HCT116 (cell line): Measurements from ENCODE around the gene SMYD3. TPM values are rescaled to one million over a fixed set of nuclear protein-coding genes. Genes with fewer than 3 reads are reported as not detected.

Experiments used
- ATAC-seq: fragments of 200-7000 bp; cut with Tn5 transposase; 2 replicates; pipeline ENCODE4 v1.9.1; 2020; ENCODE audit warnings: mild to moderate bottlenecking, moderate library complexity
- BruUV-seq: library from RNA; stranded (reverse); fragments of 400-500 nt; replicated peaks from 2 replicates; lab custom pipeline; 2021; lab: Mats Ljungman, UMichigan
- CTCF ChIA-PET: fragments of 300-600 bp; sonication (Branson Sonifier 250); formaldehyde crosslinking; loops from one replicate; lab custom pipeline; 2021; ENCODE audit warnings: antibody characterized with exemption; lab: Charles Lee
- POLR2A ChIA-PET: fragments of 300-600, 350-600 bp; sonication (Branson Sonifier 250); formaldehyde crosslinking; loops from one replicate; lab custom pipeline; 2021; ENCODE audit warnings: antibody characterized with exemption; lab: Charles Lee
- RAD21 ChIA-PET, 2 experiments: fragments of 300-600 bp; sonication (Branson Sonifier 250); formaldehyde crosslinking; loops; one replicate each; lab custom pipeline; 2023; ENCODE audit warnings: low total read pairs in 2 of 2; ENCODE audit not compliant: uncharacterized antibody in 2 of 2, unreplicated experiment in 2 of 2, low non-redundant PET in 1 of 2; lab: Charles Lee
- DNase-seq: peaks from one replicate; pipeline ENCODE4 v3.0.0-alpha.2; 2010; ENCODE audit warnings: low read depth, low spot score
- H2AFZ ChIP-seq: fragments of 200-600 bp; shearing (Covaris generic), sonication (generic); 2 replicates; pipeline ENCODE4 v1.6.1; 2017; ENCODE audit warnings: low read depth, mixed run types, mixed read lengths, antibody characterized with exemption, low read length; ENCODE audit not compliant: poor library complexity, severe bottlenecking
- H3K27ac ChIP-seq: 2 replicates; pipeline ENCODE4 v1.5.1; 2012; ENCODE audit warnings: low read depth, low read length
- H3K27me3 ChIP-seq: fragments of 200-600 bp; sonication (generic); 2 replicates; pipeline ENCODE4 v1.6.1; 2016; ENCODE audit warnings: mixed run types, low read length, mixed read lengths; ENCODE audit not compliant: insufficient read depth
- H3K36me3 ChIP-seq, 2 experiments: fragments of 200-500 bp in 1 of 2; fragments of 200-600 bp in 1 of 2; sonication (Bioruptor generic) in 1 of 2; sonication (generic) in 1 of 2; 2 replicates each; pipeline versions ENCODE4 v1.5.1 to v1.6.1; 2014 to 2016; ENCODE audit warnings: low read length in 2 of 2, inconsistent platforms in 1 of 2, mixed read lengths in 1 of 2, mixed run types in 1 of 2; ENCODE audit not compliant: insufficient read depth in 2 of 2, control insufficient read depth in 1 of 2
- H3K4me1 ChIP-seq, 2 experiments: fragments of 200-600 bp in 1 of 2; sonication (generic) in 1 of 2; 2 replicates each; pipeline versions ENCODE4 v1.5.1 to v1.6.1; 2012 to 2017; ENCODE audit warnings: low read length in 2 of 2, inconsistent platforms in 1 of 2, mild to moderate bottlenecking in 1 of 2, mixed read lengths in 1 of 2, mixed run types in 1 of 2, moderate library complexity in 1 of 2; ENCODE audit not compliant: insufficient read depth in 2 of 2, control insufficient read depth in 1 of 2
- H3K4me2 ChIP-seq: fragments of 200-600 bp; sonication (generic); 2 replicates; pipeline ENCODE4 v1.6.1; 2017; ENCODE audit warnings: mixed run types, low read length, mixed read lengths
- H3K4me3 ChIP-seq, 2 experiments: fragments of 200-600 bp in 1 of 2; sonication (generic) in 1 of 2; replicated peaks in 1 of 2; 2 replicates each; pipeline ENCODE4 v1.5.1; 2011 to 2016; ENCODE audit warnings: low read length in 2 of 2, control low read depth in 1 of 2, low read depth in 1 of 2, mild to moderate bottlenecking in 1 of 2, mixed read lengths in 1 of 2, mixed run types in 1 of 2
- H3K79me2 ChIP-seq: fragments of 200-600 bp; sonication (generic); 2 replicates; pipeline ENCODE4 v1.6.1; 2017; ENCODE audit warnings: mild to moderate bottlenecking, mixed run types, low read length, moderate library complexity, mixed read lengths; ENCODE audit not compliant: insufficient read depth
- H3K9ac ChIP-seq: fragments of 200-600 bp; sonication (generic); 2 replicates; pipeline ENCODE4 v1.6.1; 2016; ENCODE audit warnings: low read length, mixed read lengths
- H3K9me2 ChIP-seq: fragments of 200-600 bp; sonication (generic), shearing (Covaris generic); 2 replicates; pipeline ENCODE4 v1.6.1; 2017; ENCODE audit warnings: mixed run types, mild to moderate bottlenecking, moderate library complexity; ENCODE audit not compliant: insufficient read depth
- H3K9me3 ChIP-seq, 2 experiments: fragments of 200-500 bp in 1 of 2; fragments of 200-600 bp in 1 of 2; sonication (Bioruptor generic) in 1 of 2; sonication (generic) in 1 of 2; 2 replicates each; pipeline ENCODE4 v1.6.1; 2014 to 2017; ENCODE audit warnings: low read length in 2 of 2, mixed read lengths in 2 of 2, inconsistent platforms in 1 of 2, low read depth in 1 of 2, mild to moderate bottlenecking in 1 of 2, mixed run types in 1 of 2, moderate library complexity in 1 of 2; ENCODE audit not compliant: control insufficient read depth in 1 of 2, insufficient read depth in 1 of 2
- H4K20me1 ChIP-seq: fragments of 200-600 bp; sonication (generic), shearing (Covaris generic); 2 replicates; pipeline ENCODE4 v1.6.1; 2017; ENCODE audit warnings: mixed run types, mild to moderate bottlenecking, moderate library complexity; ENCODE audit not compliant: insufficient read depth
- CBX3 ChIP-seq: IDR thresholded peaks from 2 replicates; pipeline ENCODE4 v1.6.1; 2012; ENCODE audit warnings: low read depth
- CEBPB ChIP-seq: IDR thresholded peaks from 2 replicates; pipeline ENCODE4 v1.6.1; 2012; ENCODE audit warnings: low read depth
- CTCF ChIP-seq, 3 experiments: fragments of 200-600 bp in 1 of 3; sonication (generic) in 1 of 3; IDR thresholded peaks in 2 of 3; conservative IDR thresholded peaks in 1 of 3; 2 replicates each; pipeline ENCODE4 v1.5.1; 2012 to 2017; ENCODE audit warnings: low read depth in 2 of 3, low read length in 2 of 3, antibody characterized with exemption in 1 of 3, borderline replicate concordance in 1 of 3, control low read depth in 1 of 3, mild to moderate bottlenecking in 1 of 3, mixed read lengths in 1 of 3, mixed run types in 1 of 3, moderate library complexity in 1 of 3; ENCODE audit not compliant: insufficient read depth in 1 of 3
- EGR1 ChIP-seq: IDR thresholded peaks from 2 replicates; pipeline ENCODE4 v1.6.1; 2012; ENCODE audit warnings: low read depth
- EZH2 ChIP-seq: fragments of 200-600 bp; sonication (generic); IDR thresholded peaks from 2 replicates; pipeline ENCODE4 v1.6.1; 2017; ENCODE audit warnings: antibody characterized with exemption, mixed run types
- EZH2phosphoT487 ChIP-seq: fragments of 200-600 bp; IDR thresholded peaks from 2 replicates; pipeline ENCODE4 v1.6.1; 2018; ENCODE audit warnings: antibody characterized with exemption, borderline replicate concordance
- FOSL1 ChIP-seq: IDR thresholded peaks from 2 replicates; pipeline ENCODE4 v1.6.1; 2012; ENCODE audit warnings: low read depth
- JUND ChIP-seq: IDR thresholded peaks from 2 replicates; pipeline ENCODE4 v1.6.1; 2012
- MAX ChIP-seq: IDR thresholded peaks from 2 replicates; pipeline ENCODE4 v1.6.1; 2012
- POLR2AphosphoS5 ChIP-seq: IDR thresholded peaks from 2 replicates; pipeline ENCODE4 v1.6.1; 2011; ENCODE audit warnings: mild to moderate bottlenecking, low read depth, low read length, moderate library complexity
- RAD21 ChIP-seq: IDR thresholded peaks from 2 replicates; pipeline ENCODE4 v1.6.1; 2012; ENCODE audit warnings: low read depth, mild to moderate bottlenecking
- SP1 ChIP-seq: IDR thresholded peaks from 2 replicates; pipeline ENCODE4 v1.6.1; 2012; ENCODE audit warnings: low read depth
- TCF7L2 ChIP-seq: IDR thresholded peaks from 2 replicates; pipeline ENCODE4 v1.7.0; 2011; ENCODE audit warnings: borderline replicate concordance, inconsistent platforms; ENCODE audit not compliant: insufficient read depth, insufficient read length; ENCODE audit errors: extremely low read depth
- YY1 ChIP-seq: IDR thresholded peaks from 2 replicates; pipeline ENCODE4 v1.6.1; 2011; ENCODE audit warnings: low read length, low read depth, moderate library complexity, mild to moderate bottlenecking; ENCODE audit not compliant: insufficient replicate concordance; ENCODE audit errors: extremely low read depth
- ZBTB33 ChIP-seq: IDR thresholded peaks from 2 replicates; pipeline ENCODE4 v1.6.1; 2011; ENCODE audit warnings: mild to moderate bottlenecking, low read length, moderate library complexity; ENCODE audit not compliant: insufficient replicate concordance; ENCODE audit errors: extremely low read depth
- ZFX ChIP-seq: fragments of 450-650 bp; IDR thresholded peaks from 2 replicates; pipeline ENCODE4 v1.6.1; 2017
- ZNF274 ChIP-seq: fragments of 200-500 bp; sonication (Bioruptor generic); IDR thresholded peaks from 2 replicates; pipeline ENCODE4 v1.6.1; 2014; ENCODE audit warnings: mild to moderate bottlenecking, low read depth, low read length, inconsistent platforms
- intact Hi-C: fragments of 100-400 bp; cut with micrococcal nuclease; formaldehyde crosslinking; loops from 2 replicates; pipeline ENCODE4 v1.10.0; 2022
- total RNA-seq: library from RNA; stranded (reverse); gene quantifications from one replicate; pipeline ENCODE4 v1.2.1, GENCODE V29; 2021; ENCODE audit not compliant: unreplicated experiment
- TF ChIP-seq, protein P1 (sequence below): IDR thresholded peaks from 2 replicates; pipeline ENCODE4 v1.6.1; 2012

SMYD3 gene
- total RNA-seq, 1 experiment from 2014 or later: 33.6 TPM

DNA sequence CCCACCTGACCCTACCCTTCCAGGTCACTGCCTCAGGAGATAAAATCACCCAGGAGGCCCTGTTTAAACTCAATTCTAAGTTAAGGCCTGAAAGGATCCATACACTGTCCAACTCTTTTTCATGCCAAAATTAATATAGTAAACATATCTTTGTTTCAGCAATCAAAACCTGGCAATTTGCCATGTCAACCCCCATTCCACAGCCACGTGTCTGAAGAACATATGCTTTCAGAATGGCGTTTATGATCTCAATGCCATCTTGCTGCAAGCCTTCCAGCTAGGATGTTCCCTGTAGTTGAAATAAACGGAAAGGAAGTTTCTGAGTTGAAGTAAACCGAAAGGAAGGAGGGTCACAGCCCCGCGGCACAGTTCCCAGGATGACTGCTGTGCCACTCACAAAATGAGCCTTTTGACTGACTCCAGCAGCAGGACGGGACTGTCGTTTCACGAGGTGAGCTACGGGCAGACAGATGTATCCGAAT, 472.0 kb downstream of the SMYD3 start:
- no peaks in the 10 kb centered on the region for H3K9me3 ChIP-seq
- no peak overlapping the region for H3K27ac ChIP-seq
- no peaks in the 10 kb centered on the region for H3K4me1 ChIP-seq
- H3K9ac ChIP-seq: no peak overlapping the region
- no peaks in the 10 kb centered on the region for H3K9me2 ChIP-seq
- no peaks in the 10 kb centered on the region for H3K36me3 ChIP-seq
- POLR2A ChIA-PET: no interaction called here
- RAD21 ChIA-PET: no interaction called here
- CTCF ChIA-PET: no interaction called here
- DNase-seq (no peak), ATAC-seq (no peak)
- no peaks in the 10 kb centered on the region for H3K79me2 ChIP-seq
- BruUV-seq: no TSS peak
- intact Hi-C loops: no loop called here
- no peak overlapping the region for H3K4me2 ChIP-seq
- no peak overlapping the region for H3K4me3 ChIP-seq
- H4K20me1 ChIP-seq: no peaks in the 10 kb centered on the region
- no peaks in the 10 kb centered on the region for H3K27me3 ChIP-seq
- TF ChIP-seq CEBPB: no peak
- TF ChIP-seq CBX3: no peak
- no peak for TF ChIP-seq ZFX
- no peak for TF ChIP-seq ZBTB33
- no peak for TF ChIP-seq EZH2
- TF ChIP-seq CTCF (IDR thresholded peaks at IDR 0.05 in 2 of 3, conservative IDR thresholded peaks at IDR 0.05 in 1 of 3; ENCODE audit: borderline replicate concordance in 1 of 3, insufficient read depth in 1 of 3, low read depth in 2 of 3, low read length in 2 of 3): no peak
- TF ChIP-seq, protein P1, sequence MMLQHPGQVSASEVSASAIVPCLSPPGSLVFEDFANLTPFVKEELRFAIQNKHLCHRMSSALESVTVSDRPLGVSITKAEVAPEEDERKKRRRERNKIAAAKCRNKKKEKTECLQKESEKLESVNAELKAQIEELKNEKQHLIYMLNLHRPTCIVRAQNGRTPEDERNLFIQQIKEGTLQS: no peak
- no peak for TF ChIP-seq TCF7L2
- no peak for TF ChIP-seq MAX
- no peak for TF ChIP-seq SP1
- no peak for TF ChIP-seq ZNF274
- no peak for TF ChIP-seq EZH2phosphoT487
- TF ChIP-seq JUND: no peak
- TF ChIP-seq YY1: no peak
- no peak for TF ChIP-seq POLR2AphosphoS5
- no peak for TF ChIP-seq RAD21
- TF ChIP-seq FOSL1: no peak
- no peak for TF ChIP-seq EGR1
- no peak overlapping the region for H2AFZ ChIP-seq
